WTC11 (cell line): ENCODE data around the gene ZC3H4. TPM values are rescaled to one million over a fixed set of nuclear protein-coding genes. Genes with fewer than 3 reads are reported as not detected.

Source experiments
- ATAC-seq: fragments of 200-7000 bp; cut with Tn5 transposase; 2 replicates; pipeline ENCODE4 v1.10.0; 2021; ENCODE audit warnings: mild to moderate bottlenecking, moderate library complexity
- Bru-seq: library from RNA; stranded (reverse); fragments of 400-500 nt; gene quantifications from one replicate; lab custom pipeline; 2021; lab: Mats Ljungman, UMichigan
- CTCF ChIA-PET: fragments of 300-600 bp; sonication (Branson Sonifier 250); formaldehyde crosslinking; loops from one replicate; lab custom pipeline; 2021; ENCODE audit warnings: antibody characterized with exemption; lab: Charles Lee
- POLR2A ChIA-PET: fragments of 350-600 bp; sonication (Branson Sonifier 250); formaldehyde crosslinking; loops from one replicate; lab custom pipeline; 2021; ENCODE audit warnings: antibody characterized with exemption; lab: Charles Lee
- DNase-seq: peaks from one replicate; pipeline ENCODE4 v3.0.0; 2021; ENCODE audit warnings: low spot score
- H3K27ac Mint-ChIP-seq: 2 replicates; pipeline ENCODE4 v1.8.0; 2021; ENCODE audit warnings: mixed read lengths
- H3K27me3 Mint-ChIP-seq: 2 replicates; pipeline ENCODE4 v1.8.0; 2021; ENCODE audit warnings: low read depth, mild to moderate bottlenecking, moderate library complexity, mixed read lengths
- H3K36me3 Mint-ChIP-seq: 2 replicates; pipeline ENCODE4 v1.8.0; 2021; ENCODE audit warnings: mixed read lengths
- H3K4me1 Mint-ChIP-seq: 2 replicates; pipeline ENCODE4 v1.8.0; 2022; ENCODE audit warnings: mixed read lengths
- H3K4me3 Mint-ChIP-seq: 2 replicates; pipeline ENCODE4 v1.8.0; 2021; ENCODE audit warnings: mild to moderate bottlenecking, moderate library complexity, mixed read lengths
- H3K9me3 Mint-ChIP-seq: 2 replicates; pipeline ENCODE4 v1.8.0; 2021; ENCODE audit warnings: mixed read lengths
- CREB1 ChIP-seq: sonication (generic); formaldehyde crosslinking; IDR thresholded peaks from 2 replicates; pipeline ENCODE4 v1.8.0; 2023; ENCODE audit warnings: mild to moderate bottlenecking, missing genetic modification reagents
- ESRRA ChIP-seq: sonication (generic); formaldehyde crosslinking; IDR thresholded peaks from 2 replicates; pipeline ENCODE4 v1.8.1; 2022; ENCODE audit warnings: mild to moderate bottlenecking, missing genetic modification reagents, borderline replicate concordance
- FOXK1 ChIP-seq: sonication (generic); formaldehyde crosslinking; IDR thresholded peaks from 2 replicates; pipeline ENCODE4 v1.8.0; 2022; ENCODE audit warnings: mild to moderate bottlenecking, moderate library complexity, missing genetic modification reagents
- GABPB1 ChIP-seq: sonication (generic); formaldehyde crosslinking; IDR thresholded peaks from 2 replicates; pipeline ENCODE4 v1.8.1; 2023; ENCODE audit warnings: mild to moderate bottlenecking, missing genetic modification reagents
- HMGA2 ChIP-seq: fragments of 250-450 bp; sonication (Bioruptor Pico); IDR thresholded peaks from 2 replicates; pipeline ENCODE4 v1.4.0; 2021; ENCODE audit warnings: mild to moderate bottlenecking, moderate library complexity
- NFE2L1 ChIP-seq: sonication (generic); formaldehyde crosslinking; IDR thresholded peaks from 2 replicates; pipeline ENCODE4 v1.8.1; 2023; ENCODE audit warnings: missing genetic modification reagents
- NR3C1 ChIP-seq: sonication (generic); formaldehyde crosslinking; conservative IDR thresholded peaks from 2 replicates; pipeline ENCODE4 v1.8.1; 2023; ENCODE audit warnings: low read depth, mild to moderate bottlenecking, missing genetic modification reagents
- PRRX2 ChIP-seq: fragments of 250-450 bp; sonication (Bioruptor Pico); IDR thresholded peaks from 2 replicates; pipeline ENCODE4 v1.8.0; 2021; ENCODE audit warnings: mild to moderate bottlenecking
- TP53 ChIP-seq: sonication (generic); formaldehyde crosslinking; IDR thresholded peaks from 2 replicates; pipeline ENCODE4 v1.8.1; 2023; ENCODE audit warnings: mild to moderate bottlenecking, missing genetic modification reagents
- ZNF219 ChIP-seq: sonication (generic); formaldehyde crosslinking; IDR thresholded peaks from 2 replicates; pipeline ENCODE4 v1.8.0; 2023; ENCODE audit warnings: missing genetic modification reagents, mild to moderate bottlenecking, borderline replicate concordance
- ZNF416 ChIP-seq: fragments of 250-450 bp; sonication (Bioruptor Pico); IDR thresholded peaks from 2 replicates; pipeline ENCODE4 v1.9.0; 2021; ENCODE audit warnings: mild to moderate bottlenecking, inconsistent platforms
- ZNF671 ChIP-seq: fragments of 250-450 bp; sonication (Bioruptor Pico); IDR thresholded peaks from 2 replicates; pipeline ENCODE4 v1.8.0; 2021; ENCODE audit warnings: mild to moderate bottlenecking
- long read RNA-seq, 3 experiments: library from RNA in 1 of 3; library from capped mRNA in 1 of 3; library from polyadenylated mRNA in 1 of 3; unstranded in 2 of 3; stranded (forward) in 1 of 3; transcript quantifications; one replicate each; pipeline ENCODE4 v2.0.0, GENCODE V29; 2021
- total RNA-seq: library from RNA; stranded (reverse); gene quantifications from 3 replicates; pipeline ENCODE4 v1.2.3, GENCODE V29; 2021
- TF ChIP-seq, protein P1 (sequence below): fragments of 250-450 bp; sonication (Bioruptor Pico); IDR thresholded peaks from 2 replicates; pipeline ENCODE4 v1.9.0; 2021; ENCODE audit warnings: mild to moderate bottlenecking, borderline replicate concordance
- TF ChIP-seq, protein P2 (sequence below): sonication (generic); formaldehyde crosslinking; IDR thresholded peaks from 2 replicates; pipeline ENCODE4 v1.8.0; 2022; ENCODE audit warnings: mild to moderate bottlenecking, missing genetic modification reagents
- TF ChIP-seq, protein P3 (sequence below): sonication (generic); formaldehyde crosslinking; IDR thresholded peaks from 2 replicates; pipeline ENCODE4 v1.8.0; 2022; ENCODE audit warnings: mild to moderate bottlenecking, missing genetic modification reagents
- TF ChIP-seq, protein P4 (sequence below): sonication (generic); formaldehyde crosslinking; conservative IDR thresholded peaks from 2 replicates; pipeline ENCODE4 v1.8.1; 2023; ENCODE audit warnings: mild to moderate bottlenecking, low read depth, missing genetic modification reagents, moderate library complexity
- TF ChIP-seq, protein P5 (sequence below): sonication (generic); formaldehyde crosslinking; IDR thresholded peaks from 2 replicates; pipeline ENCODE4 v1.8.1; 2022; ENCODE audit warnings: mild to moderate bottlenecking, missing genetic modification reagents, moderate library complexity, borderline replicate concordance
- TF ChIP-seq, protein P6 (sequence below): sonication (generic); formaldehyde crosslinking; IDR thresholded peaks from 2 replicates; pipeline ENCODE4 v1.8.0; 2022; ENCODE audit warnings: missing genetic modification reagents
- TF ChIP-seq, protein P7 (sequence below): sonication (generic); formaldehyde crosslinking; conservative IDR thresholded peaks from 2 replicates; pipeline ENCODE4 v1.8.1; 2022; ENCODE audit warnings: mild to moderate bottlenecking, missing genetic modification reagents
- TF ChIP-seq, protein P8 (sequence below): sonication (generic); formaldehyde crosslinking; IDR thresholded peaks from 2 replicates; pipeline ENCODE4 v1.8.0; 2023; ENCODE audit warnings: missing genetic modification reagents

Gene ZC3H4
- total RNA-seq (67.2 to 75.5 TPM (median 73.2 TPM) in 3 replicates), Bru-seq, nascent RNA (percentile 83 among the genes with signal in this experiment)
- long read RNA-seq, experiment 1, partial matches to known transcripts = 14 of 53 reads
- long read RNA-seq, experiment 1, other reads (novel, unspliced or antisense) = 39 of 53 reads
- long read RNA-seq, experiment 2, partial matches to known transcripts = 6 of 33 reads
- long read RNA-seq, experiment 2, other reads (novel, unspliced or antisense) = 27 of 33 reads
- long read RNA-seq, experiment 3, partial matches to known transcripts = 0 of 1 reads
- long read RNA-seq, experiment 3, other reads (novel, unspliced or antisense) = 1 of 1 reads

DNA sequence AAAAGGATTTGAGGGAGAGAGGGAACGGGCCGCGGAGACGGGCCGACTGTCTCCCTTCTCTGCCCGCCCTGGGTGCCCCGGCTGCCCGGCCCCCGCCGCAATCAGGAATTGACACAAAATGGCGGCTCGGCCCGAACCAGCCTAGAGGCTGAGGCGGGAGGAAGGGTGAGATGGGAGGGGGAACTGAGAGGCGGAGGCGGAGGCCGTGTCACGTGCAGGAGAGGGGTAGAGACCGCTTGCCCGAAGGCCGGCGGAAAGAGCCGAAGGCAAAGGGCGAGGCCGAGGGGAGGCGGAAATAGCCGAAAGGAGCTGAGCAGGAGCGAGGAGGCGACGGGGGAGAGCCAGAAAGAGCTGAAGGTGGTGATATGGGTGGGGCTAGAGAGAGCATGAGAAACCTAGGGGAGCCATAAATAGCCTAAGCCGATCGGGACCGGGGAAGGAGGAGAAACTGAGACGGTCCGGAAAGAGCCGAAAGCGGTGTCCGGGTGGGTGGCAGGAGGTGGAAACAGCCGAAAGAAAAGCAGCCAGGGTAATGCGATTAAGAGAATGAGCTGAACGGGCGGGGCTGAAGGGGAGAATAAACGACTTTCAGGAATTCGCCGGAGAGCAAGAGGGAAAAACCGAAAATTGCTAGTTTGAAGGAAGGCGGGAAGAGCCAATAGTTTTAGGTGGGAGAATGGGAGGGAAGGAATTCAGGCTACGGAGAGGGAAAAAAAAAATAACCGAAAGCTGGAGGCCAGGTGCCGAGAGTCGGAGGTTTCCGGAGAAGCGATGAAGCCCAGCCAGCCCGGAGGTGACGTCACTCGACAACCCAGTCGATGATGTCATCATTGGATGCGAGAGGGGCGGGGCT is at the start of gene ZC3H4:
ZC3H4 (minus strand) TSS at position 780 of the 853 bp plus-strand sequence. CDS start 1,192 bp downstream, outside the sequence.
- DNase-seq (peak; percentile 100), ATAC-seq (peak; percentile 94)
- H3K36me3 Mint-ChIP-seq = peaks cover 17% of the 10 kb centered on the region
- POLR2A ChIA-PET = interaction anchor here (0.7 to 2.1 kb wide), 20 partner anchors 10 to 328 kb away, joined by 3 to 23 read pairs (median 6); partner anchors contain the start of genes CCDC9, DHX34, INAFM1 and SAE1
- no peaks in the 10 kb centered on the region for H3K9me3 Mint-ChIP-seq
- H3K4me1 Mint-ChIP-seq = peaks cover 28% of the 10 kb centered on the region
- H3K4me3 Mint-ChIP-seq = peak within 1 kb of the TSS; percentile 91
- no peaks in the 10 kb centered on the region for H3K27me3 Mint-ChIP-seq
- peak within 1 kb of the TSS; percentile 99 for H3K27ac Mint-ChIP-seq
- CTCF ChIA-PET = interaction anchor here (0.6 to 2.4 kb wide), 18 partner anchors 9 to 359 kb away, joined by 3 to 22 read pairs (median 5); partner anchors contain the start of genes CCDC9, INAFM1 and SAE1
- TF ChIP-seq, protein P1, sequence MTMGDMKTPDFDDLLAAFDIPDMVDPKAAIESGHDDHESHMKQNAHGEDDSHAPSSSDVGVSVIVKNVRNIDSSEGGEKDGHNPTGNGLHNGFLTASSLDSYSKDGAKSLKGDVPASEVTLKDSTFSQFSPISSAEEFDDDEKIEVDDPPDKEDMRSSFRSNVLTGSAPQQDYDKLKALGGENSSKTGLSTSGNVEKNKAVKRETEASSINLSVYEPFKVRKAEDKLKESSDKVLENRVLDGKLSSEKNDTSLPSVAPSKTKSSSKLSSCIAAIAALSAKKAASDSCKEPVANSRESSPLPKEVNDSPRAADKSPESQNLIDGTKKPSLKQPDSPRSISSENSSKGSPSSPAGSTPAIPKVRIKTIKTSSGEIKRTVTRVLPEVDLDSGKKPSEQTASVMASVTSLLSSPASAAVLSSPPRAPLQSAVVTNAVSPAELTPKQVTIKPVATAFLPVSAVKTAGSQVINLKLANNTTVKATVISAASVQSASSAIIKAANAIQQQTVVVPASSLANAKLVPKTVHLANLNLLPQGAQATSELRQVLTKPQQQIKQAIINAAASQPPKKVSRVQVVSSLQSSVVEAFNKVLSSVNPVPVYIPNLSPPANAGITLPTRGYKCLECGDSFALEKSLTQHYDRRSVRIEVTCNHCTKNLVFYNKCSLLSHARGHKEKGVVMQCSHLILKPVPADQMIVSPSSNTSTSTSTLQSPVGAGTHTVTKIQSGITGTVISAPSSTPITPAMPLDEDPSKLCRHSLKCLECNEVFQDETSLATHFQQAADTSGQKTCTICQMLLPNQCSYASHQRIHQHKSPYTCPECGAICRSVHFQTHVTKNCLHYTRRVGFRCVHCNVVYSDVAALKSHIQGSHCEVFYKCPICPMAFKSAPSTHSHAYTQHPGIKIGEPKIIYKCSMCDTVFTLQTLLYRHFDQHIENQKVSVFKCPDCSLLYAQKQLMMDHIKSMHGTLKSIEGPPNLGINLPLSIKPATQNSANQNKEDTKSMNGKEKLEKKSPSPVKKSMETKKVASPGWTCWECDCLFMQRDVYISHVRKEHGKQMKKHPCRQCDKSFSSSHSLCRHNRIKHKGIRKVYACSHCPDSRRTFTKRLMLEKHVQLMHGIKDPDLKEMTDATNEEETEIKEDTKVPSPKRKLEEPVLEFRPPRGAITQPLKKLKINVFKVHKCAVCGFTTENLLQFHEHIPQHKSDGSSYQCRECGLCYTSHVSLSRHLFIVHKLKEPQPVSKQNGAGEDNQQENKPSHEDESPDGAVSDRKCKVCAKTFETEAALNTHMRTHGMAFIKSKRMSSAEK (CRISPR knock-in tag) = 0 out of 2 replicates have a peak, but pooled peaks have one; percentile 28
- TF ChIP-seq CREB1 (no peak), HMGA2 (CRISPR knock-in tag) (peak; percentile 30; the same call in 1 of the 2 replicates), TP53 (0 out of 2 replicates have a peak, but pooled peaks have one; percentile 26), ZNF671 (no peak), ZNF416 (CRISPR knock-in tag) (no peak; the same call in 1 of the 2 replicates), NFE2L1 (CRISPR knock-in tag) (peak; percentile 33; the same call in 1 of the 2 replicates), FOXK1 (CRISPR knock-in tag) (peak; percentile 15; the same call in 1 of the 2 replicates), NR3C1 (CRISPR knock-in tag) (no peak), ESRRA (CRISPR knock-in tag) (no peak), GABPB1 (CRISPR knock-in tag) (peak; percentile 45; the same call in 1 of the 2 replicates), PRRX2 (CRISPR knock-in tag) (no peak), ZNF219 (CRISPR knock-in tag) (no peak)
- TF ChIP-seq, protein P2, sequence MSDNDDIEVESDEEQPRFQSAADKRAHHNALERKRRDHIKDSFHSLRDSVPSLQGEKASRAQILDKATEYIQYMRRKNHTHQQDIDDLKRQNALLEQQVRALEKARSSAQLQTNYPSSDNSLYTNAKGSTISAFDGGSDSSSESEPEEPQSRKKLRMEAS (CRISPR knock-in tag) = peak; percentile 79
- TF ChIP-seq, protein P3, sequence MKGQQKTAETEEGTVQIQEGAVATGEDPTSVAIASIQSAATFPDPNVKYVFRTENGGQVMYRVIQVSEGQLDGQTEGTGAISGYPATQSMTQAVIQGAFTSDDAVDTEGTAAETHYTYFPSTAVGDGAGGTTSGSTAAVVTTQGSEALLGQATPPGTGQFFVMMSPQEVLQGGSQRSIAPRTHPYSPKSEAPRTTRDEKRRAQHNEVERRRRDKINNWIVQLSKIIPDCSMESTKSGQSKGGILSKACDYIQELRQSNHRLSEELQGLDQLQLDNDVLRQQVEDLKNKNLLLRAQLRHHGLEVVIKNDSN (CRISPR knock-in tag) = peak; percentile 99
- TF ChIP-seq, protein P4, sequence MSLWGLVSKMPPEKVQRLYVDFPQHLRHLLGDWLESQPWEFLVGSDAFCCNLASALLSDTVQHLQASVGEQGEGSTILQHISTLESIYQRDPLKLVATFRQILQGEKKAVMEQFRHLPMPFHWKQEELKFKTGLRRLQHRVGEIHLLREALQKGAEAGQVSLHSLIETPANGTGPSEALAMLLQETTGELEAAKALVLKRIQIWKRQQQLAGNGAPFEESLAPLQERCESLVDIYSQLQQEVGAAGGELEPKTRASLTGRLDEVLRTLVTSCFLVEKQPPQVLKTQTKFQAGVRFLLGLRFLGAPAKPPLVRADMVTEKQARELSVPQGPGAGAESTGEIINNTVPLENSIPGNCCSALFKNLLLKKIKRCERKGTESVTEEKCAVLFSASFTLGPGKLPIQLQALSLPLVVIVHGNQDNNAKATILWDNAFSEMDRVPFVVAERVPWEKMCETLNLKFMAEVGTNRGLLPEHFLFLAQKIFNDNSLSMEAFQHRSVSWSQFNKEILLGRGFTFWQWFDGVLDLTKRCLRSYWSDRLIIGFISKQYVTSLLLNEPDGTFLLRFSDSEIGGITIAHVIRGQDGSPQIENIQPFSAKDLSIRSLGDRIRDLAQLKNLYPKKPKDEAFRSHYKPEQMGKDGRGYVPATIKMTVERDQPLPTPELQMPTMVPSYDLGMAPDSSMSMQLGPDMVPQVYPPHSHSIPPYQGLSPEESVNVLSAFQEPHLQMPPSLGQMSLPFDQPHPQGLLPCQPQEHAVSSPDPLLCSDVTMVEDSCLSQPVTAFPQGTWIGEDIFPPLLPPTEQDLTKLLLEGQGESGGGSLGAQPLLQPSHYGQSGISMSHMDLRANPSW (CRISPR knock-in tag) = no peak
- TF ChIP-seq, protein P5, sequence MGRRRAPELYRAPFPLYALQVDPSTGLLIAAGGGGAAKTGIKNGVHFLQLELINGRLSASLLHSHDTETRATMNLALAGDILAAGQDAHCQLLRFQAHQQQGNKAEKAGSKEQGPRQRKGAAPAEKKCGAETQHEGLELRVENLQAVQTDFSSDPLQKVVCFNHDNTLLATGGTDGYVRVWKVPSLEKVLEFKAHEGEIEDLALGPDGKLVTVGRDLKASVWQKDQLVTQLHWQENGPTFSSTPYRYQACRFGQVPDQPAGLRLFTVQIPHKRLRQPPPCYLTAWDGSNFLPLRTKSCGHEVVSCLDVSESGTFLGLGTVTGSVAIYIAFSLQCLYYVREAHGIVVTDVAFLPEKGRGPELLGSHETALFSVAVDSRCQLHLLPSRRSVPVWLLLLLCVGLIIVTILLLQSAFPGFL (CRISPR knock-in tag) = no peak
- TF ChIP-seq, protein P6, sequence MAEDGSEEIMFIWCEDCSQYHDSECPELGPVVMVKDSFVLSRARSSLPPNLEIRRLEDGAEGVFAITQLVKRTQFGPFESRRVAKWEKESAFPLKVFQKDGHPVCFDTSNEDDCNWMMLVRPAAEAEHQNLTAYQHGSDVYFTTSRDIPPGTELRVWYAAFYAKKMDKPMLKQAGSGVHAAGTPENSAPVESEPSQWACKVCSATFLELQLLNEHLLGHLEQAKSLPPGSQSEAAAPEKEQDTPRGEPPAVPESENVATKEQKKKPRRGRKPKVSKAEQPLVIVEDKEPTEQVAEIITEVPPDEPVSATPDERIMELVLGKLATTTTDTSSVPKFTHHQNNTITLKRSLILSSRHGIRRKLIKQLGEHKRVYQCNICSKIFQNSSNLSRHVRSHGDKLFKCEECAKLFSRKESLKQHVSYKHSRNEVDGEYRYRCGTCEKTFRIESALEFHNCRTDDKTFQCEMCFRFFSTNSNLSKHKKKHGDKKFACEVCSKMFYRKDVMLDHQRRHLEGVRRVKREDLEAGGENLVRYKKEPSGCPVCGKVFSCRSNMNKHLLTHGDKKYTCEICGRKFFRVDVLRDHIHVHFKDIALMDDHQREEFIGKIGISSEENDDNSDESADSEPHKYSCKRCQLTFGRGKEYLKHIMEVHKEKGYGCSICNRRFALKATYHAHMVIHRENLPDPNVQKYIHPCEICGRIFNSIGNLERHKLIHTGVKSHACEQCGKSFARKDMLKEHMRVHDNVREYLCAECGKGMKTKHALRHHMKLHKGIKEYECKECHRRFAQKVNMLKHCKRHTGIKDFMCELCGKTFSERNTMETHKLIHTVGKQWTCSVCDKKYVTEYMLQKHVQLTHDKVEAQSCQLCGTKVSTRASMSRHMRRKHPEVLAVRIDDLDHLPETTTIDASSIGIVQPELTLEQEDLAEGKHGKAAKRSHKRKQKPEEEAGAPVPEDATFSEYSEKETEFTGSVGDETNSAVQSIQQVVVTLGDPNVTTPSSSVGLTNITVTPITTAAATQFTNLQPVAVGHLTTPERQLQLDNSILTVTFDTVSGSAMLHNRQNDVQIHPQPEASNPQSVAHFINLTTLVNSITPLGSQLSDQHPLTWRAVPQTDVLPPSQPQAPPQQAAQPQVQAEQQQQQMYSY (CRISPR knock-in tag) = no peak
- TF ChIP-seq, protein P7, sequence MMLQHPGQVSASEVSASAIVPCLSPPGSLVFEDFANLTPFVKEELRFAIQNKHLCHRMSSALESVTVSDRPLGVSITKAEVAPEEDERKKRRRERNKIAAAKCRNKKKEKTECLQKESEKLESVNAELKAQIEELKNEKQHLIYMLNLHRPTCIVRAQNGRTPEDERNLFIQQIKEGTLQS (CRISPR knock-in tag) = no peak
- TF ChIP-seq, protein P8, sequence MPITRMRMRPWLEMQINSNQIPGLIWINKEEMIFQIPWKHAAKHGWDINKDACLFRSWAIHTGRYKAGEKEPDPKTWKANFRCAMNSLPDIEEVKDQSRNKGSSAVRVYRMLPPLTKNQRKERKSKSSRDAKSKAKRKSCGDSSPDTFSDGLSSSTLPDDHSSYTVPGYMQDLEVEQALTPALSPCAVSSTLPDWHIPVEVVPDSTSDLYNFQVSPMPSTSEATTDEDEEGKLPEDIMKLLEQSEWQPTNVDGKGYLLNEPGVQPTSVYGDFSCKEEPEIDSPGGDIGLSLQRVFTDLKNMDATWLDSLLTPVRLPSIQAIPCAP (CRISPR knock-in tag) = 0 out of 2 replicates have a peak, but pooled peaks have one; percentile 59
